ENCODE measurements around the gene CEP70. TPM values are rescaled to one million over a fixed set of nuclear protein-coding genes. Genes with fewer than 3 reads are reported as not detected.
A peak's percentile ranks its signal among the peaks of the same experiment; 100 is the strongest.
"Not testable (repeated sequence)": the region's sequence is repeated elsewhere in the genome, so short reads cannot be mapped to it uniquely, and the experiment has no call there.

The CEP70 gene
- 10 to 100 TPM; 24.9 to 28.3 TPM for total RNA-seq

GRCh38 chr3:138594150-138594934 lies at the start of gene CEP70:
CEP70 (minus strand) TSS chr3:138594260; CDS start chr3:138572927, 21,333 bp downstream.
- H3K9me3 Mint-ChIP-seq, result no peaks in the 10 kb centered on the region
- no peaks in the 10 kb centered on the region for H3K27me3 Mint-ChIP-seq
- peak within 1 kb of the TSS; percentile 87 for H3K27ac Mint-ChIP-seq
- POLR2A ChIA-PET, result interaction anchor here (0.6 to 2.9 kb wide), 12 partner anchors 10 to 420 kb away, joined by 3 to 25 read pairs (median 5); partner anchors contain the start of gene FAIM
- H3K4me3 Mint-ChIP-seq, result peak within 1 kb of the TSS; percentile 79
- DNase-seq (peak; percentile 91), ATAC-seq (ENCODE audit: low read depth) (peak; percentile 92)
- H3K4me1 Mint-ChIP-seq, result peaks cover 20% of the 10 kb centered on the region
- H3K36me3 Mint-ChIP-seq, result peaks cover 3% of the 10 kb centered on the region

GRCh38 chr3:138642927-138643253 lies 48.8 kb upstream of the CEP70 start:
- Mint-ChIP-seq H3K27ac (no peak overlapping the region), H3K36me3 (peaks cover 8% of the 10 kb centered on the region), H3K9me3 (peaks cover 21% of the 10 kb centered on the region), H3K4me3 (no peak overlapping the region), H3K27me3 (no peaks in the 10 kb centered on the region), H3K4me1 (no peaks in the 10 kb centered on the region)
- ATAC-seq (ENCODE audit: low read depth) (no peak), DNase-seq (no peak)
- POLR2A ChIA-PET, result no interaction called here

- no peaks in the 10 kb centered on the region for H3K27me3 Mint-ChIP-seq
These were observed 48.3 kb upstream of the CEP70 start for GRCh38 chr3:138642226-138642926.

GRCh38 chr3:138640537-138640936 lies 46.5 kb upstream of the CEP70 start:
- H3K9me3 Mint-ChIP-seq, result peaks cover 12% of the 10 kb centered on the region
- DNase-seq (no peak), ATAC-seq (ENCODE audit: low read depth) (no peak)
- H3K4me1 Mint-ChIP-seq, result no peaks in the 10 kb centered on the region
- H3K27ac Mint-ChIP-seq, result no peak overlapping the region
- no peak overlapping the region for H3K4me3 Mint-ChIP-seq
- POLR2A ChIA-PET, result no interaction called here
- no peaks in the 10 kb centered on the region for H3K36me3 Mint-ChIP-seq
- H3K27me3 Mint-ChIP-seq, result no peaks in the 10 kb centered on the region

More at GRCh38 chr3:138642226-138642926, 48.3 kb upstream of the CEP70 start:
- Mint-ChIP-seq H3K4me1 (no peaks in the 10 kb centered on the region), H3K4me3 (no peak overlapping the region), H3K9me3 (peaks cover 18% of the 10 kb centered on the region), H3K36me3 (peaks cover 5% of the 10 kb centered on the region), H3K27ac (no peak overlapping the region)
- DNase-seq (no peak), ATAC-seq (ENCODE audit: low read depth) (no peak)
- POLR2A ChIA-PET, result no interaction called here

- DNase-seq (no peak), ATAC-seq (ENCODE audit: low read depth) (no peak)
- Mint-ChIP-seq H3K36me3 (peaks cover 2% of the 10 kb centered on the region), H3K4me3 (no peak overlapping the region), H3K4me1 (no peaks in the 10 kb centered on the region), H3K9me3 (peaks cover 12% of the 10 kb centered on the region), H3K27me3 (no peaks in the 10 kb centered on the region), H3K27ac (no peak overlapping the region)
- POLR2A ChIA-PET, result no interaction called here
These were observed 44.6 kb upstream of the CEP70 start for GRCh38 chr3:138638641-138639040.

- DNase-seq (no peak), ATAC-seq (ENCODE audit: low read depth) (no peak)
- no peaks in the 10 kb centered on the region for H3K27me3 Mint-ChIP-seq
- H3K36me3 Mint-ChIP-seq, result peaks cover 2% of the 10 kb centered on the region
- no peak overlapping the region for H3K4me3 Mint-ChIP-seq
- H3K27ac Mint-ChIP-seq, result no peak overlapping the region
- H3K9me3 Mint-ChIP-seq, result no peaks in the 10 kb centered on the region
- peaks cover 2% of the 10 kb centered on the region for H3K4me1 Mint-ChIP-seq
- POLR2A ChIA-PET, result no interaction called here
These were observed 35.5 kb upstream of the CEP70 start for GRCh38 chr3:138629526-138629925.

- Mint-ChIP-seq H3K9me3 (no peaks in the 10 kb centered on the region), H3K4me1 (no peaks in the 10 kb centered on the region), H3K27ac (no peak overlapping the region), H3K4me3 (no peak overlapping the region), H3K36me3 (no peaks in the 10 kb centered on the region), H3K27me3 (no peaks in the 10 kb centered on the region)
- DNase-seq (no peak), ATAC-seq (ENCODE audit: low read depth) (no peak)
- POLR2A ChIA-PET, result no interaction called here
These were observed 31.8 kb upstream of the CEP70 start for GRCh38 chr3:138625707-138626365.

- DNase-seq, result no peak
- ATAC-seq (ENCODE audit: low read depth), result no peak
- H3K4me1 Mint-ChIP-seq, result no peaks in the 10 kb centered on the region
- no peaks in the 10 kb centered on the region for H3K36me3 Mint-ChIP-seq
- H3K4me3 Mint-ChIP-seq, result no peak overlapping the region
- H3K9me3 Mint-ChIP-seq, result no peaks in the 10 kb centered on the region
- H3K27me3 Mint-ChIP-seq, result no peaks in the 10 kb centered on the region
- POLR2A ChIA-PET, result no interaction called here
- no peak overlapping the region for H3K27ac Mint-ChIP-seq
These were observed 30.5 kb upstream of the CEP70 start for GRCh38 chr3:138624518-138624917.

- no peaks in the 10 kb centered on the region for H3K27me3 Mint-ChIP-seq
- no peaks in the 10 kb centered on the region for H3K9me3 Mint-ChIP-seq
- no peak overlapping the region for H3K4me3 Mint-ChIP-seq
- POLR2A ChIA-PET, result no interaction called here
- ATAC-seq (ENCODE audit: low read depth), result no peak
- H3K27ac Mint-ChIP-seq, result no peak overlapping the region
- no peaks in the 10 kb centered on the region for H3K4me1 Mint-ChIP-seq
- no peak for DNase-seq
- no peaks in the 10 kb centered on the region for H3K36me3 Mint-ChIP-seq
These were observed 26.4 kb upstream of the CEP70 start for GRCh38 chr3:138620431-138620830.

- Mint-ChIP-seq H3K9me3 (no peaks in the 10 kb centered on the region), H3K36me3 (peaks cover 3% of the 10 kb centered on the region), H3K4me3 (no peak overlapping the region), H3K27ac (no peak overlapping the region), H3K4me1 (peaks cover 4% of the 10 kb centered on the region), H3K27me3 (no peaks in the 10 kb centered on the region)
- ATAC-seq (ENCODE audit: low read depth) (no peak), DNase-seq (no peak)
- POLR2A ChIA-PET, result no interaction called here
These were observed 21.4 kb upstream of the CEP70 start for GRCh38 chr3:138615462-138615861.

- no peak for DNase-seq
- H3K4me3 Mint-ChIP-seq, result peak overlapping the region; percentile 91
- POLR2A ChIA-PET, result interaction anchor here (3.9 kb wide), 1 partner anchor 16 kb away, joined by 25 read pairs; the partner anchor contains the start of gene CEP70
- H3K9me3 Mint-ChIP-seq, result no peaks in the 10 kb centered on the region
- H3K4me1 Mint-ChIP-seq, result peaks cover 15% of the 10 kb centered on the region
- no peak for ATAC-seq (ENCODE audit: low read depth)
- peaks cover 11% of the 10 kb centered on the region for H3K36me3 Mint-ChIP-seq
- H3K27me3 Mint-ChIP-seq, result peaks cover 2% of the 10 kb centered on the region
- H3K27ac Mint-ChIP-seq, result peak overlapping the region; percentile 99
These were observed 15.8 kb upstream of the CEP70 start for GRCh38 chr3:138609898-138610266.

GRCh38 chr3:138608322-138609135 lies 14.5 kb upstream of the CEP70 start, which contains the start of gene FAIM:
FAIM (plus strand) TSS chr3:138608771; CDS start chr3:138619727, 10,956 bp downstream.
- POLR2A ChIA-PET, result interaction anchor here (0.6 to 3.9 kb wide), 3 partner anchors 14 to 328 kb away, joined by 3 to 25 read pairs (median 5); partner anchors contain the start of gene CEP70
- ATAC-seq (ENCODE audit: low read depth) (peak; percentile 80), DNase-seq (peak; percentile 84)
- Mint-ChIP-seq H3K27ac (peak within 1 kb of the TSS; percentile 99), H3K27me3 (peaks cover 2% of the 10 kb centered on the region), H3K9me3 (peaks cover 7% of the 10 kb centered on the region), H3K4me1 (peaks cover 15% of the 10 kb centered on the region), H3K36me3 (peaks cover 17% of the 10 kb centered on the region), H3K4me3 (peak within 1 kb of the TSS; percentile 91)

- H3K27me3 Mint-ChIP-seq; H3K27ac Mint-ChIP-seq; DNase-seq; ATAC-seq (ENCODE audit: low read depth); H3K4me3 Mint-ChIP-seq; H3K4me1 Mint-ChIP-seq; POLR2A ChIA-PET: not testable (repeated sequence)
- H3K9me3 Mint-ChIP-seq, result peaks cover 11% of the 10 kb centered on the region
- peaks cover 12% of the 10 kb centered on the region for H3K36me3 Mint-ChIP-seq
These were observed 10.1 kb upstream of the CEP70 start for GRCh38 chr3:138604106-138604595.
